ENCODE data around the gene ARHGAP26. TPM values are rescaled to one million over a fixed set of nuclear protein-coding genes. Genes with fewer than 3 reads are reported as not detected.

ARHGAP26 gene
- total RNA-seq, 1 donor from 2014 or later = 8.9 TPM

- no peak for TF ChIP-seq CTCF (IDR thresholded peaks at IDR 0.05; ENCODE audit: unreplicated experiment)
- H3K4me1 Mint-ChIP-seq = peaks cover 8% of the 10 kb centered on the region
- H3K27me3 Mint-ChIP-seq (ENCODE audit: low read depth) = peaks cover 8% of the 10 kb centered on the region
- H3K4me3 Mint-ChIP-seq = no peak overlapping the region
- H3K9me3 Mint-ChIP-seq = no peaks in the 10 kb centered on the region
- no peak for DNase-seq (ENCODE audit: low spot score in 2 of 2, unreplicated experiment in 2 of 2)
- H3K27ac Mint-ChIP-seq = no peak overlapping the region
- H3K36me3 Mint-ChIP-seq = no peaks in the 10 kb centered on the region
Measured at GRCh38 chr5:142792012-142792864, 22.1 kb downstream of the ARHGAP26 start.

GRCh38 chr5:142792865-142793232, 22.7 kb downstream of the ARHGAP26 start:
- peaks cover 13% of the 10 kb centered on the region for H3K27me3 Mint-ChIP-seq (ENCODE audit: low read depth)
- DNase-seq (ENCODE audit: low spot score in 2 of 2, unreplicated experiment in 2 of 2) = no peak
- H3K4me3 Mint-ChIP-seq = no peak overlapping the region
- no peak for TF ChIP-seq CTCF (IDR thresholded peaks at IDR 0.05; ENCODE audit: unreplicated experiment)
- no peaks in the 10 kb centered on the region for H3K9me3 Mint-ChIP-seq
- no peaks in the 10 kb centered on the region for H3K36me3 Mint-ChIP-seq
- H3K27ac Mint-ChIP-seq = no peak overlapping the region
- H3K4me1 Mint-ChIP-seq = peaks cover 8% of the 10 kb centered on the region

- DNase-seq (ENCODE audit: low spot score in 2 of 2, unreplicated experiment in 2 of 2) = no peak
- H3K36me3 Mint-ChIP-seq = no peaks in the 10 kb centered on the region
- no peak overlapping the region for H3K27ac Mint-ChIP-seq
Measured at GRCh38 chr5:142794537-142794936, 24.4 kb downstream of the ARHGAP26 start.

GRCh38 chr5:142795251-142795650, 25.1 kb downstream of the ARHGAP26 start:
- Mint-ChIP-seq H3K4me1 (peaks cover 8% of the 10 kb centered on the region), H3K4me3 (no peak overlapping the region), H3K27me3 (ENCODE audit: low read depth) (peaks cover 23% of the 10 kb centered on the region), H3K9me3 (no peaks in the 10 kb centered on the region), H3K36me3 (no peaks in the 10 kb centered on the region), H3K27ac (no peak overlapping the region)
- no peak for TF ChIP-seq CTCF (IDR thresholded peaks at IDR 0.05; ENCODE audit: unreplicated experiment)
- no peak for DNase-seq (ENCODE audit: low spot score in 2 of 2, unreplicated experiment in 2 of 2)

More at GRCh38 chr5:142794537-142794936, 24.4 kb downstream of the ARHGAP26 start:
- Mint-ChIP-seq H3K4me1 (peaks cover 8% of the 10 kb centered on the region), H3K27me3 (ENCODE audit: low read depth) (peaks cover 23% of the 10 kb centered on the region), H3K4me3 (no peak overlapping the region), H3K9me3 (no peaks in the 10 kb centered on the region)
- no peak for TF ChIP-seq CTCF (IDR thresholded peaks at IDR 0.05; ENCODE audit: unreplicated experiment)

- H3K36me3 Mint-ChIP-seq = no peaks in the 10 kb centered on the region
- H3K9me3 Mint-ChIP-seq = no peaks in the 10 kb centered on the region
- H3K27me3 Mint-ChIP-seq (ENCODE audit: low read depth) = peaks cover 25% of the 10 kb centered on the region
- no peak overlapping the region for H3K27ac Mint-ChIP-seq
- H3K4me3 Mint-ChIP-seq = no peak overlapping the region
- H3K4me1 Mint-ChIP-seq = peaks cover 8% of the 10 kb centered on the region
- DNase-seq (ENCODE audit: low spot score in 2 of 2, unreplicated experiment in 2 of 2) = no peak
- TF ChIP-seq CTCF (IDR thresholded peaks at IDR 0.05; ENCODE audit: unreplicated experiment) = no peak
Measured at GRCh38 chr5:142796492-142797109, 26.4 kb downstream of the ARHGAP26 start.

Measured in mesothelial cell of epicardium (in vitro differentiated cells).